NCI-H526 treated with DMSO at 0.1 percent for 48 hours (cell line): ENCODE results near the gene OR10A3.

Experiments used
- DNase-seq: peaks from one replicate; lab custom pipeline; 2025; lab: John Stamatoyannopoulos, UW

Gene OR10A3

DNA sequence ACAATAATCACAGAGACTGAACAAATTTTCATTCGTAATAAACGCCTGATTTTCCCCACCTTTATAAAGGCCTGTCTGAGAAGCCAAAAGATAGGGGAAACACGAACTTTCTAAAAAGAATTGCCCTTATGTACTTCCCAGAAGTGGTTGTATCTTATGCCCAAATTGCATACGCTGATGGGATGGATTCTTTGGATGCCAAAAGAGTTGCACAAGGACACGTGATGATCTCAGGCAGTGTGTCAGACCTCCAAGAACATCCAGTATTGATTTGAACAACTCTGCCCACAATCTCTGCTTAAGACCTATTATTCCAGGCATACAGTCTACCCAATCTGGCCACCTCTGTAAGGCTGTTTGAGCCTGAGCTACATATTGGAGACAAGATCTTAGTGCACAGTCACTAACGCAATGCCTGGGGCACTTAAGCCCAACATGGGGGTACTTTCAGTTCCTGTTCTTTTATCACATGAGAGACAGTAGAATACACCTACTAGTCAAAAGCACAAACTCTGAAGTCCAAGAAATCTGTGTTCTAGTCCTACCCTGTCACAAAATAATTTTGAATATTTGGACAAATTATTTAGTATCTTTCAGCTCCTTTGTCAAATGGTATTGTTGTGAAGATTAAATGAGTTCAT, 49.3 kb downstream of the OR10A3 start:
- DNase-seq, result no peak

DNA sequence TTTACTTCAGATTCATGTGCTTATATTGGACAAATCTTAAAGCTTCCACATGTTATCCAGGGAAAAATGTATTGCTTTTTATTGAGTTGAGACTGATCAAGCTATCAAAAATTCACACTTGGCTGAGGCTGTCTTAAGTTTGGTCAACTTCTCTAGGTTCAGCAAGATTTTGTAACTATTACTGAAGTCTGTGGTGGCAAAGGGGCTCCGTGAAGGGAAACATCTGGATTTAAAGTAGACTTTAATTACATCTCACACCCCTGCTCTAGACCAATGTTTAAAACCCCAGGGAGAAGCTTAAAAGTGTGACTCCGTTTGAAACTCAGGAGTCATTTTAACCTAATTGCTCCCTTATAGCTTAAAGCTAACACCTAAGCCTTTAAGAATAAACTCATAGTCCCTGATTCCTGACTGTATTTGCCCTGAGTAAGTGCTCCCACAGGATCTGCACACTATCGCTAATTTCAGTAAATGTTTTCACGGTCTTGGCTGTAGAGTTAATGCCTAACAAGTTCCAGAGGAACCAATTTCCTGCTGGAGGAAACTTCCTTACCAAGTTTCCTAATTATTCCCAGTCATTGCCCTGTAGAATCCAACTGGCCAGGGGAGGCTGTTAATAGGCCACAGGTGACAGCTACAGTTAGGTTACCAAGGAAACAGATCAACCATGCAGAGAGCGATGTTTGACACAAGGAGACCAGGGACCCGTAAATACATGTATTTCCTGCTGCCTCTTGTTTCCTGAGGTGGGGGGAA, 50.9 kb downstream of the OR10A3 start:
- DNase-seq, result no peak

DNA sequence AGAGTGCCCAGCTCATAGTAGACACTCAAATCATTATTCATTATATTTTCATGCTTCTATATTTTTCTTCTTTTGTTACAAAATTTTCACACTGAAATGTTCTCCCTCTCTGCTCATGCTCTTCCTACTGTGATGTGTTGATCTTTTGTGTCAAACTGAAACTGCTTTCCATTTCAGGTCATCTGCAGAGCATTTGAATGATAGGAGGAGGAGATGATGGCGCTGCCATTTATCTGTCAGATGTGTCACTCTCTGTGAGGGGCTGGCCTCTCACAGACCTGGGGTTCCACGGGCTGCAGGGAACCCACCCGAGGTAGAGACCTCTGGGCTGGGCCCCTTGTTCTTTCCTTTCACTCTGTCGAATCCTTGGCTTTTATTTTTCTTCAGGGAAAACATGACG, 51.5 kb downstream of the OR10A3 start:
- DNase-seq, result no peak
